Liver (tissue), 3 donors: ENCODE measurements around the gene CENPO.

Experiments
- CTCF ChIP-seq: fragments of 150-350 bp; IDR thresholded peaks from 2 replicates; pipeline ENCODE4 v1.5.1; 2017; ENCODE audit warnings: improper control_type of control experiment, low read depth, low read length; ENCODE audit not compliant: missing input control
- EGR1 ChIP-seq, 2 donors: IDR thresholded peaks; 2 replicates each; pipeline ENCODE4 v1.6.1; 2016 to 2018; ENCODE audit warnings: antibody characterized with exemption in 2 of 2, low read depth in 2 of 2
- HNF4A ChIP-seq, 2 donors: conservative IDR thresholded peaks; 2 replicates each; pipeline ENCODE4 v1.6.1; 2016; ENCODE audit warnings: antibody characterized with exemption in 2 of 2, mild to moderate bottlenecking in 2 of 2
- MAX ChIP-seq: IDR thresholded peaks from 2 replicates; pipeline ENCODE4 v1.6.1; 2016; ENCODE audit warnings: antibody characterized with exemption
- NR2F2 ChIP-seq: IDR thresholded peaks from 2 replicates; pipeline ENCODE4 v1.6.1; 2016; ENCODE audit warnings: antibody characterized with exemption
- RAD21 ChIP-seq, 2 donors: IDR thresholded peaks; 2 replicates each; pipeline ENCODE4 v1.6.1; 2016; ENCODE audit warnings: antibody characterized with exemption in 2 of 2, mild to moderate bottlenecking in 2 of 2
- donor health status: healthy.
- donor health status: healthy.

- no peak for TF ChIP-seq CTCF
- peak; percentile 48 for TF ChIP-seq NR2F2
- TF ChIP-seq EGR1 (IDR thresholded peaks at IDR 0.05; ENCODE audit: low read depth in 2 of 2), result no peak
- no peak for TF ChIP-seq MAX
- TF ChIP-seq RAD21 (IDR thresholded peaks at IDR 0.05), result no peak
- no peak for TF ChIP-seq HNF4A (conservative IDR thresholded peaks at IDR 0.05)
Measured at GRCh38 chr2:24861500-24861899, 68.3 kb downstream of the CENPO start.
